Astrocyte of the spinal cord (primary cell): ENCODE results near the gene RIPOR3.
A peak's percentile ranks its signal among the peaks of the same experiment; 100 is the strongest.

ENCODE experiments used
- DNase-seq: peaks from one replicate; pipeline ENCODE4 v3.0.0; 2011; ENCODE audit warnings: low read depth, low spot score
- H3K4me3 ChIP-seq: 2 replicates; pipeline ENCODE4 v1.5.1; 2011; ENCODE audit warnings: low read depth, mild to moderate bottlenecking, low read length, moderate library complexity
- CTCF ChIP-seq: IDR thresholded peaks from 2 replicates; pipeline ENCODE4 v1.5.1; 2012; ENCODE audit warnings: low read depth, mild to moderate bottlenecking, low read length, inconsistent platforms
- in situ Hi-C: cut with HindIII; loops from 2 replicates; pipeline ENCODE4 v1.10.0; 2017; ENCODE audit warnings: low sequenced_read_pairs

The RIPOR3 gene

GRCh38 chr20:50583442-50584150 is 107.7 kb downstream of the RIPOR3 start:
- no peak for TF ChIP-seq CTCF
- no peak for DNase-seq
- in situ Hi-C loops, result no loop called here
- no peak overlapping the region for H3K4me3 ChIP-seq

- in situ Hi-C loops, result no loop called here
- no peak overlapping the region for H3K4me3 ChIP-seq
- no peak for TF ChIP-seq CTCF
- DNase-seq, result no peak
Measured at GRCh38 chr20:50582591-50583234, 108.6 kb downstream of the RIPOR3 start.

GRCh38 chr20:50582092-50582491 is 109.2 kb downstream of the RIPOR3 start:
- TF ChIP-seq CTCF, result no peak
- H3K4me3 ChIP-seq, result no peak overlapping the region
- no peak for DNase-seq
- in situ Hi-C loops, result no loop called here

GRCh38 chr20:50580842-50581544 is 110.3 kb downstream of the RIPOR3 start:
- no peak overlapping the region for H3K4me3 ChIP-seq
- no peak for TF ChIP-seq CTCF
- in situ Hi-C loops, result no loop called here
- no peak for DNase-seq

GRCh38 chr20:50580016-50580747 is 111.2 kb downstream of the RIPOR3 start:
- in situ Hi-C loops, result no loop called here
- peak; percentile 50 for DNase-seq
- no peak overlapping the region for H3K4me3 ChIP-seq
- peak; percentile 68 for TF ChIP-seq CTCF

- in situ Hi-C loops, result no loop called here
- H3K4me3 ChIP-seq, result no peak overlapping the region
- no peak for DNase-seq
- no peak for TF ChIP-seq CTCF
Measured at GRCh38 chr20:50579511-50579910, 111.8 kb downstream of the RIPOR3 start.
